Neural progenitor cell (in vitro differentiated cells): ENCODE results near the gene CARTPT. TPM values are rescaled to one million over a fixed set of nuclear protein-coding genes. Genes with fewer than 3 reads are reported as not detected.

Experiments used
- DNase-seq: peaks from one replicate; pipeline ENCODE4 v3.0.0-alpha.2; 2016; ENCODE audit warnings: low spot score
- H2AFZ ChIP-seq: fragments of 200-600 bp; sonication (generic); replicated peaks from 2 replicates; pipeline ENCODE4 v1.6.1; 2016; ENCODE audit warnings: antibody characterized with exemption
- H3F3A ChIP-seq: fragments of 200-600 bp; sonication (generic); 2 replicates; pipeline ENCODE4 v1.6.1; 2016; ENCODE audit warnings: antibody characterized with exemption, low read depth
- H3K27ac ChIP-seq: fragments of 200-600 bp; sonication (generic); 2 replicates; pipeline ENCODE4 v1.5.1; 2016; ENCODE audit warnings: mild to moderate bottlenecking
- H3K27me3 ChIP-seq: fragments of 200-600 bp; sonication (generic); 2 replicates; pipeline ENCODE4 v1.6.1; 2016; ENCODE audit warnings: mild to moderate bottlenecking, moderate library complexity
- H3K36me3 ChIP-seq: fragments of 200-600 bp; sonication (generic); 2 replicates; pipeline ENCODE4 v1.5.1; 2016
- H3K4me1 ChIP-seq: fragments of 200-600 bp; sonication (generic); 2 replicates; pipeline ENCODE4 v1.6.1; 2016; ENCODE audit warnings: mixed run types
- H3K4me2 ChIP-seq: fragments of 200-600 bp; sonication (generic); 2 replicates; pipeline ENCODE4 v1.6.1; 2016
- H3K4me3 ChIP-seq: fragments of 200-600 bp; sonication (generic); 2 replicates; pipeline ENCODE4 v1.5.1; 2016
- H3K79me2 ChIP-seq: fragments of 200-600 bp; sonication (generic); 2 replicates; pipeline ENCODE4 v1.6.1; 2016; ENCODE audit warnings: low read depth
- H3K9ac ChIP-seq: fragments of 200-600 bp; sonication (generic); 2 replicates; pipeline ENCODE4 v1.6.1; 2016
- H3K9me3 ChIP-seq: fragments of 200-600 bp; sonication (generic); 2 replicates; pipeline ENCODE4 v1.5.1; 2016; ENCODE audit warnings: low read depth
- H4K20me1 ChIP-seq: fragments of 200-600 bp; sonication (generic); 2 replicates; pipeline ENCODE4 v1.6.1; 2016; ENCODE audit warnings: low read depth
- H3K27ac Mint-ChIP-seq: 3 replicates; pipeline ENCODE4 v1.8.0; 2021; ENCODE audit warnings: mixed read lengths
- H3K27me3 Mint-ChIP-seq: 2 replicates; pipeline ENCODE4 v1.8.0; 2022; ENCODE audit warnings: low read depth, mild to moderate bottlenecking, inconsistent platforms, moderate library complexity, mixed read lengths; ENCODE audit not compliant: insufficient read depth
- H3K36me3 Mint-ChIP-seq: 3 replicates; pipeline ENCODE4 v1.8.0; 2021; ENCODE audit warnings: mixed read lengths
- H3K4me1 Mint-ChIP-seq: 3 replicates; pipeline ENCODE4 v1.8.0; 2021; ENCODE audit warnings: mixed read lengths
- H3K4me3 Mint-ChIP-seq: 3 replicates; pipeline ENCODE4 v1.8.0; 2021; ENCODE audit warnings: mild to moderate bottlenecking, moderate library complexity, mixed read lengths
- H3K9me3 Mint-ChIP-seq: 3 replicates; pipeline ENCODE4 v1.8.0; 2020; ENCODE audit warnings: mixed read lengths
- EZH2 ChIP-seq: fragments of 200-600 bp; sonication (generic); IDR thresholded peaks from 2 replicates; pipeline ENCODE4 v1.6.1; 2017; ENCODE audit warnings: antibody characterized with exemption, mild to moderate bottlenecking, moderate library complexity
- EZH2phosphoT487 ChIP-seq: fragments of 200-600 bp; sonication (generic); IDR thresholded peaks from 2 replicates; pipeline ENCODE4 v1.6.1; 2017; ENCODE audit warnings: antibody characterized with exemption
- total RNA-seq: library from RNA; depleted of rRNA; stranded (reverse); fragments of >200 nt; gene quantifications from 2 replicates; pipeline ENCODE4 v1.2.3, GENCODE V29; 2015; ENCODE audit warnings: low replicate concordance
- TF ChIP-seq, protein P1 (sequence below): fragments of 200-600 bp; sonication (generic); IDR thresholded peaks from 2 replicates; pipeline ENCODE4 v1.5.1; 2017; ENCODE audit warnings: antibody characterized with exemption, mild to moderate bottlenecking

The CARTPT gene
- total RNA-seq: not detected in 2 replicates

DNA sequence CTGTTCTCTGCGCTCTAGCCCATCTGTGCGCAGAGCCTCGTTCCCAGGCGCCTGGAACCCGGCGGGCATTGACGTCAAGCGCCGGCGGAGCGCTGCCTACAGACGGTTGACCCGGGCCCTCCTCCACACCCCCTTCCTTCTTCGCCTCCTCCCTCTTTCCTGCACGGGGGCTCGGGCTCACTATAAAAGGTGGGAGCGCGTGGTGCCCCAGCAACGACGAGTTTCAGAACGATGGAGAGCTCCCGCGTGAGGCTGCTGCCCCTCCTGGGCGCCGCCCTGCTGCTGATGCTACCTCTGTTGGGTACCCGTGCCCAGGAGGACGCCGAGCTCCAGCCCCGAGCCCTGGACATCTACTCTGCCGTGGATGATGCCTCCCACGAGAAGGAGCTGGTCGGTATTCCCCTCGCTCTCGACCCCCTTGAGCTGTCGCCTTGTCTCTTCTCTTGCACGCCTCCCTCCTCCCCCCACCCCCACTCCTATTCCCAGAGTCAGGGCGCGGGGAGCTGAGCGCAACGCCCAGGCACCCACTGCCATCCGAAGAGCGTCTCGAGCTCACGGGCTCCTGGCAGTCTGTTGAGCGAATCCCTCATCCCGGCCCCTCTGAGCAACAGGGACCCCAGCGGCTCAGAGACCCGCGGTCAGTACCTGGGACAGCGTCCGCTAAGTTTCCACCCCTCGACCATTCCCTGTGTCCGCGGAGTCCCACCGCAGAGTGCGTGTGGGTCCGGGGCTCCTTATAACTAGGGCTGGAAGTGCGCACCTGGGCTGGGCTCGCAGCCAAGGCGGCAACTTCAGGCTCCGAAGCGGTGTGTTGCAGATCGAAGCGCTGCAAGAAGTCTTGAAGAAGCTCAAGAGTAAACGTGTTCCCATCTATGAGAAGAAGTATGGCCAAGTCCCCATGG lies at the start of gene CARTPT:
TSS of gene CARTPT (plus strand) at position 213 of the 902 bp plus-strand sequence. CDS start at position 232, 19 bp downstream.
- Mint-ChIP-seq H3K9me3 (no peaks in the 10 kb centered on the region), H3K36me3 (no peaks in the 10 kb centered on the region), H3K27me3 (peaks cover 39% of the 10 kb centered on the region), H3K4me3 (peak within 1 kb of the TSS; percentile 3), H3K27ac (no peak within 1 kb of the TSS), H3K4me1 (peaks cover 2% of the 10 kb centered on the region)
- Histone ChIP-seq H2AFZ (no peak within 1 kb of the TSS), H3K9ac (no peak within 1 kb of the TSS), H4K20me1 (peaks cover 20% of the 10 kb centered on the region), H3K27me3 (peaks cover 100% of the 10 kb centered on the region), H3K36me3 (no peaks in the 10 kb centered on the region), H3K4me3 (peak within 1 kb of the TSS; percentile 25), H3K9me3 (no peaks in the 10 kb centered on the region), H3K79me2 (no peaks in the 10 kb centered on the region), H3K27ac (no peak within 1 kb of the TSS), H3K4me1 (no peaks in the 10 kb centered on the region), H3K4me2 (peak within 1 kb of the TSS; percentile 71), H3F3A (no peaks in the 10 kb centered on the region)
- DNase-seq: peak; percentile 89
- TF ChIP-seq EZH2phosphoT487 (no peak), EZH2 (no peak)
- TF ChIP-seq, protein P1, sequence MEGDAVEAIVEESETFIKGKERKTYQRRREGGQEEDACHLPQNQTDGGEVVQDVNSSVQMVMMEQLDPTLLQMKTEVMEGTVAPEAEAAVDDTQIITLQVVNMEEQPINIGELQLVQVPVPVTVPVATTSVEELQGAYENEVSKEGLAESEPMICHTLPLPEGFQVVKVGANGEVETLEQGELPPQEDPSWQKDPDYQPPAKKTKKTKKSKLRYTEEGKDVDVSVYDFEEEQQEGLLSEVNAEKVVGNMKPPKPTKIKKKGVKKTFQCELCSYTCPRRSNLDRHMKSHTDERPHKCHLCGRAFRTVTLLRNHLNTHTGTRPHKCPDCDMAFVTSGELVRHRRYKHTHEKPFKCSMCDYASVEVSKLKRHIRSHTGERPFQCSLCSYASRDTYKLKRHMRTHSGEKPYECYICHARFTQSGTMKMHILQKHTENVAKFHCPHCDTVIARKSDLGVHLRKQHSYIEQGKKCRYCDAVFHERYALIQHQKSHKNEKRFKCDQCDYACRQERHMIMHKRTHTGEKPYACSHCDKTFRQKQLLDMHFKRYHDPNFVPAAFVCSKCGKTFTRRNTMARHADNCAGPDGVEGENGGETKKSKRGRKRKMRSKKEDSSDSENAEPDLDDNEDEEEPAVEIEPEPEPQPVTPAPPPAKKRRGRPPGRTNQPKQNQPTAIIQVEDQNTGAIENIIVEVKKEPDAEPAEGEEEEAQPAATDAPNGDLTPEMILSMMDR: peak; percentile 20

DNA sequence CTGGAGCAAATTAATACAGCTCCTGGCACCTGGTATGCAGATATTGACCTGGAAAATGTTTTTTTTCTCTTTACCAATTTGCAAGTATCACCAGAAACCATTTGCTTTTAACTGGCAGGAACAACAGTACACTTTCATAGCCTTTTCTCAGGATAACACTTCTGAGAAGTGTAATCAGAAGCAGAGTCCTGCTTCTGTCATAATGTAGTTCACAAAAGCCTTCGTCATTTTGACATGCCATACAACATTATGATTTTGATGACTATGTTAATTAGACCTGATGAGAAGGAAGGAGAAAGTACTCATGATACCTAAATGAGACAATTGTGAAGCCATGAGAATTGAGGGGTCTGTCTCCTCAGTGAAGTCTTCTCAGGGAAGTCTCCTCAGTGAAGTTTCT lies 41.1 kb upstream of the CARTPT start:
- Mint-ChIP-seq H3K36me3 (no peaks in the 10 kb centered on the region), H3K4me3 (no peak overlapping the region), H3K27me3 (peaks cover 4% of the 10 kb centered on the region), H3K9me3 (no peaks in the 10 kb centered on the region), H3K4me1 (peaks cover 4% of the 10 kb centered on the region), H3K27ac (no peak overlapping the region)
- Histone ChIP-seq H3K4me2 (no peak overlapping the region), H3K4me1 (no peaks in the 10 kb centered on the region), H3K9me3 (no peaks in the 10 kb centered on the region), H3K36me3 (no peaks in the 10 kb centered on the region), H2AFZ (no peak overlapping the region), H4K20me1 (no peaks in the 10 kb centered on the region), H3K9ac (no peak overlapping the region), H3K27me3 (no peaks in the 10 kb centered on the region), H3F3A (no peaks in the 10 kb centered on the region), H3K79me2 (no peaks in the 10 kb centered on the region), H3K27ac (no peak overlapping the region), H3K4me3 (no peak overlapping the region)
- TF ChIP-seq EZH2phosphoT487 (no peak), EZH2 (no peak)
- TF ChIP-seq, protein P1: no peak
- no peak for DNase-seq

DNA sequence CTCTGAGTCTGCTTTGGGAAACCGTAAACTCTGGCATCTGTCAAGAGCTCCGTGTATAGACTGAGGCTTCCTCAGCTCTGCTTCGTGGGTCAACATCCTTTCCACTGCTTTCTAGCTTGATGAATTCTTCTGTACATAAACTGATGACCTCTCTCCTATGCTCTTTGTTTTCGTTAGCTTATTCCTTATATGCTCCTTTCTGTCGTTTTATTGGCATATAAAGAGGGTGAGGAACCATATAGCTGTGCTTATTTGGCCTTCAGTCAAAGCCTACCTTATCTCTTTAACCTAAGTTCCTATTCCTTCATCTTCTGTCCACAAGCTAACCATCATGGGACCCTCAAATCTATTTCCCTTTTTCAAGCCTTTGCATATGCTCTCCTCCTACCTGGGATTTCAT lies 39.4 kb upstream of the CARTPT start:
- Histone ChIP-seq H4K20me1 (no peaks in the 10 kb centered on the region), H3K4me2 (no peak overlapping the region), H3F3A (no peaks in the 10 kb centered on the region), H3K27ac (no peak overlapping the region), H3K27me3 (no peaks in the 10 kb centered on the region), H3K9ac (no peak overlapping the region), H3K4me1 (no peaks in the 10 kb centered on the region), H3K4me3 (no peak overlapping the region), H3K9me3 (no peaks in the 10 kb centered on the region), H2AFZ (no peak overlapping the region), H3K79me2 (no peaks in the 10 kb centered on the region), H3K36me3 (no peaks in the 10 kb centered on the region)
- peaks cover 4% of the 10 kb centered on the region for H3K4me1 Mint-ChIP-seq
- TF ChIP-seq EZH2phosphoT487 (no peak), EZH2 (no peak)
- TF ChIP-seq, protein P1: no peak
- H3K27me3 Mint-ChIP-seq: peaks cover 6% of the 10 kb centered on the region
- DNase-seq: no peak
- H3K36me3 Mint-ChIP-seq: no peaks in the 10 kb centered on the region
- peaks cover 2% of the 10 kb centered on the region for H3K9me3 Mint-ChIP-seq
- H3K27ac Mint-ChIP-seq: no peak overlapping the region
- H3K4me3 Mint-ChIP-seq: no peak overlapping the region
